ENCODE results near the gene HNRNPF. TPM values are rescaled to one million over a fixed set of nuclear protein-coding genes. Genes with fewer than 3 reads are reported as not detected.

HNRNPF gene
- total and polyA plus RNA-seq, 8 donors, result 26.5 to 103 (median 72.1) TPM

GRCh38 chr10:43370671-43371215 lies 38.2 kb downstream of the HNRNPF start:
- 67 to 84% methylated on average over 9 of the region's 9 CpGs for WGBS, 2 donors
- intact Hi-C loops (cut with DNase I), result no loop called here
- Histone ChIP-seq H3K36me3 (no peaks in the 10 kb centered on the region), H3K4me1 (no peaks in the 10 kb centered on the region), H3K4me3 (no peak overlapping the region), H3K9me3 (no peaks in the 10 kb centered on the region), H3K27ac (no peak overlapping the region), H3K27me3 (no peaks in the 10 kb centered on the region)
- DNase-seq (peak in 1 of 6 donors; percentile 35), FAIRE-seq (no peak), ATAC-seq (no peak)
- no peak for TF ChIP-seq CTCF (IDR thresholded peaks at IDR 0.05)

GRCh38 chr10:43369921-43370320 lies 39.1 kb downstream of the HNRNPF start:
- WGBS, 2 donors, result 86 to 91% methylated on average over 4 of the region's 4 CpGs

GRCh38 chr10:43365001-43365400 lies 44.0 kb downstream of the HNRNPF start:
- no peak overlapping the region for H3K27ac ChIP-seq
- DNase-seq (peak in 1 of 6 donors; percentile 2), FAIRE-seq (no peak), ATAC-seq (no peak)
- no peaks in the 10 kb centered on the region for H3K36me3 ChIP-seq
- H3K9me3 ChIP-seq, result no peaks in the 10 kb centered on the region
- intact Hi-C loops (cut with DNase I), result no loop called here
- no peaks in the 10 kb centered on the region for H3K27me3 ChIP-seq
- H3K4me3 ChIP-seq, result no peak overlapping the region
- no peak for TF ChIP-seq CTCF (IDR thresholded peaks at IDR 0.05)
- peaks cover 0 to 6% (median 0%) of the 10 kb centered on the region in 3 donors for H3K4me1 ChIP-seq
- WGBS, 2 donors, result 55 to 67% methylated on average over 3 of the region's 3 CpGs

More at GRCh38 chr10:43369921-43370320, 39.1 kb downstream of the HNRNPF start:
- ATAC-seq (no peak), FAIRE-seq (no peak), DNase-seq (peak in 1 of 6 donors; percentile 20)
- H3K27ac ChIP-seq, result no peak overlapping the region
- H3K4me3 ChIP-seq, result no peak overlapping the region
- H3K4me1 ChIP-seq, result no peaks in the 10 kb centered on the region
- no peaks in the 10 kb centered on the region for H3K36me3 ChIP-seq
- no peaks in the 10 kb centered on the region for H3K9me3 ChIP-seq
- H3K27me3 ChIP-seq, result no peaks in the 10 kb centered on the region
- intact Hi-C loops (cut with DNase I), result no loop called here
- TF ChIP-seq CTCF (IDR thresholded peaks at IDR 0.05), result no peak

- ATAC-seq (peak; percentile 99), DNase-seq (peak; percentile 99 to 100 (median 99)), FAIRE-seq (no peak)
- H3K9me3 ChIP-seq, result no peaks in the 10 kb centered on the region
- H3K4me3 ChIP-seq, result peak overlapping the region; percentile 44 to 67 (median 56)
- H3K27ac ChIP-seq, result peak overlapping the region; percentile 47 to 88 (median 74)
- peaks cover 0 to 6% (median 0%) of the 10 kb centered on the region in 3 donors for H3K4me1 ChIP-seq
- WGBS, 2 donors, result 3% methylated on average over 42 to 48 of the region's 48 CpGs
- H3K36me3 ChIP-seq, result no peaks in the 10 kb centered on the region
- intact Hi-C loops (cut with DNase I), result no loop called here
- H3K27me3 ChIP-seq, result no peaks in the 10 kb centered on the region
- TF ChIP-seq CTCF (IDR thresholded peaks at IDR 0.05), result peak in 2 of 4 donors; percentile 23 to 29
Observed at GRCh38 chr10:43362191-43362839, 46.7 kb downstream of the HNRNPF start.
